Measurements from ENCODE around the gene TNFRSF12A. TPM values are rescaled to one million over a fixed set of nuclear protein-coding genes. Genes with fewer than 3 reads are reported as not detected.

The TNFRSF12A gene
- total and polyA plus RNA-seq, 2 of the 4 experiments (the other 2 are of a cell fraction), result 103 to 304 TPM

DNA sequence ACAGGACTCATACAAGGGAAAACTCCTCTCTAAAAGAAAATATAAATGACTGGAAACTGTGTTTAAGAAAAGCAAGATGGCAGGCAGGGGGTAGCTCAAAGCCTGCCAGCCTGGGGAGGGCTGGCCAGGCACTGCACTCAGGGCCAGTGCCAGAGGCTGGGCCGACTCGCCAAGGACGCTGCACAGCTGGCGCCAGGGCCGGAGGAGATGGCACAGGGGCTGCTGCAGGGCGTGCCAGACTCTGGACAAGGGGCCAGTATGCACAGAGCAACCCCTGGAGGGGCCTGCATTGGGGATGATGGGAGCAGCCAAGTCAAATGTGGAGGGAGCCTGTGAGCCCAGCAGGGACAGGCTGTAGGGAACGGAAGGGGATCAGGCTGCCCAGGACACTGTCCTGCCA, 44.0 kb upstream of the TNFRSF12A start:
- dilution Hi-C loops (cut with HindIII; ENCODE audit: low sequenced_read_pairs, unreplicated experiment), result no loop called here

More for the DNA sequence above, 44.0 kb upstream of the TNFRSF12A start:
- H3K14ac ChIP-seq (replicated peaks; ENCODE audit: low read depth, low read length), result no peak overlapping the region
- intact Hi-C loops (cut with micrococcal nuclease), result no loop called here
- H3K79me1 ChIP-seq (ENCODE audit: low read depth in 1 of 2, low read length in 2 of 2), result peaks cover 14 to 26% of the 10 kb centered on the region in 2 experiments
- H4K91ac ChIP-seq (ENCODE audit: insufficient read depth, low read depth, low read length), result no peak overlapping the region
- H2AK9ac ChIP-seq (replicated peaks; ENCODE audit: low read depth, low read length, poor library complexity), result no peak overlapping the region
- H3K36me3 ChIP-seq (ENCODE audit: control insufficient read depth, insufficient read depth, low read length), result peaks cover 2% of the 10 kb centered on the region; the same call in 1 of the 2 replicates
- H3K9ac ChIP-seq (ENCODE audit: low read depth, low read length), result no peak overlapping the region
- H2AFZ ChIP-seq (replicated peaks; ENCODE audit: low read length, poor library complexity), result no peak overlapping the region
- no peak overlapping the region for H2BK20ac ChIP-seq (ENCODE audit: low read depth, low read length)
- ChIA-PET CTCF (no interaction called here), POLR2A (ENCODE audit: unreplicated experiment) (no interaction called here)
- no peak overlapping the region for H4K5ac ChIP-seq (ENCODE audit: low read depth, low read length)
- no peak overlapping the region for H2BK120ac ChIP-seq (ENCODE audit: low read depth, low read length)
- 85% methylated on average over 5 of the region's 7 CpGs; no CpG with 5 or more reads in 1 of the 2 experiments for WGBS, 2 experiments (ENCODE audit: extremely low coverage in 2 of 2, insufficient read length in 1 of 2)
- peaks cover 8% of the 10 kb centered on the region for H4K20me1 ChIP-seq (ENCODE audit: insufficient read depth, low read length)
- H2AK5ac ChIP-seq (ENCODE audit: low read depth, low read length), result no peak overlapping the region
- no peak overlapping the region for H3K27ac ChIP-seq (ENCODE audit: insufficient read depth, low read length)
- H3K18ac ChIP-seq (ENCODE audit: low read depth, low read length), result no peak overlapping the region
- no peak overlapping the region for H4K8ac ChIP-seq (ENCODE audit: low read depth in 2 of 2, low read length in 2 of 2)
- H3K4ac ChIP-seq (ENCODE audit: low read depth, low read length), result no peak overlapping the region
- no peaks in the 10 kb centered on the region for H3K27me3 ChIP-seq (ENCODE audit: control insufficient read depth, insufficient read depth, low read length)
- TF ChIP-seq BHLHE40 (IDR thresholded peaks at IDR 0.05; ENCODE audit: low read depth, low read length), result no peak
- no peak for TF ChIP-seq POLR2A (IDR thresholded peaks at IDR 0.05; ENCODE audit: low read depth, low read length)
- no peak overlapping the region for H3K56ac ChIP-seq (ENCODE audit: extremely low read depth, insufficient read depth, low read length)
- in situ Hi-C loops (cut with MboI; ENCODE audit: low sequenced_read_pairs), result no loop called here
- BruUV-seq (replicated peaks), result no TSS peak
- ATAC-seq (ENCODE audit: low read depth) (no peak), DNase-seq (no peak)
- H2BK15ac ChIP-seq (ENCODE audit: low read depth, low read length), result no peak overlapping the region
- no peak overlapping the region for H3K4me3 ChIP-seq (ENCODE audit: insufficient read depth, low read depth, low read length)
- no peaks in the 10 kb centered on the region for H3K9me1 ChIP-seq (ENCODE audit: insufficient read depth, low read length)
- H3K23ac ChIP-seq (ENCODE audit: low read depth, low read length), result no peak overlapping the region
- H2BK5ac ChIP-seq (ENCODE audit: low read depth, low read length, poor library complexity, severe bottlenecking), result no peak overlapping the region
- no peaks in the 10 kb centered on the region for H3K9me3 ChIP-seq (ENCODE audit: control insufficient read depth, insufficient read depth, low read length)
- peaks cover 4% of the 10 kb centered on the region for H3K4me1 ChIP-seq (ENCODE audit: control insufficient read depth, insufficient read depth, low read length)
- no peak overlapping the region for H3K4me2 ChIP-seq (ENCODE audit: low read depth, low read length)

Data from IMR-90 (cell line).